Erythroblast (primary cell): ENCODE measurements around the gene RCN2.
A peak's percentile ranks its signal among the peaks of the same experiment; 100 is the strongest.
"Not testable (repeated sequence)": the region's sequence is repeated elsewhere in the genome, so short reads cannot be mapped to it uniquely, and the experiment has no call there.

Experiments used
- DNase-seq, 2 experiments: peaks; one replicate each; lab custom pipeline; 2025; lab: John Stamatoyannopoulos, UW
- GATA1 ChIP-seq: IDR thresholded peaks from 2 replicates; pipeline ENCODE4 v1.6.1; 2011; ENCODE audit warnings: low read depth, mild to moderate bottlenecking, control low read depth, low read length, moderate library complexity
- POLR2A ChIP-seq: IDR thresholded peaks from 2 replicates; pipeline ENCODE4 v1.6.1; 2011; ENCODE audit warnings: mild to moderate bottlenecking, low read length

Gene RCN2

GRCh38 chr15:76931397-76932134 is at the start of gene RCN2:
Gene RCN2 (plus strand): TSS chr15:76931749. CDS start chr15:76931842, 93 bp downstream.
- TF ChIP-seq GATA1 (no peak), POLR2A (peak; percentile 94)
- DNase-seq, result peak; percentile 94 to 96

GRCh38 chr15:76885212-76885611 is 46.3 kb upstream of the RCN2 start:
- TF ChIP-seq POLR2A (no peak), GATA1 (no peak)
- DNase-seq, result no peak

GRCh38 chr15:76887280-76888141 is 44.0 kb upstream of the RCN2 start:
- not testable (repeated sequence) for DNase-seq

- not testable (repeated sequence) for DNase-seq
Measured at GRCh38 chr15:76892836-76893235, 38.7 kb upstream of the RCN2 start.

- no peak for DNase-seq
- TF ChIP-seq GATA1 (no peak), POLR2A (no peak)
Measured at GRCh38 chr15:76894174-76894573, 37.4 kb upstream of the RCN2 start.

GRCh38 chr15:76898102-76898501 is 33.4 kb upstream of the RCN2 start:
- no peak for DNase-seq
- TF ChIP-seq POLR2A, result no peak

- not testable (repeated sequence) for DNase-seq
Measured at GRCh38 chr15:76899176-76899930, 32.2 kb upstream of the RCN2 start.

GRCh38 chr15:76899931-76900310 is 31.6 kb upstream of the RCN2 start:
- not testable (repeated sequence) for DNase-seq

GRCh38 chr15:76901965-76902364 is 29.6 kb upstream of the RCN2 start:
- TF ChIP-seq POLR2A (no peak), GATA1 (no peak)
- DNase-seq, result no peak

- TF ChIP-seq POLR2A (no peak), GATA1 (no peak)
- peak; percentile 15 to 19 for DNase-seq
Measured at GRCh38 chr15:76903251-76903681, 28.3 kb upstream of the RCN2 start.

- peak in 1 of 2 experiments; percentile 2 for DNase-seq
- TF ChIP-seq GATA1 (no peak), POLR2A (no peak)
Measured at GRCh38 chr15:76904461-76905012, 27.0 kb upstream of the RCN2 start.

- TF ChIP-seq POLR2A (no peak), GATA1 (no peak)
- peak; percentile 79 to 81 for DNase-seq
Measured at GRCh38 chr15:76905013-76905839, 26.3 kb upstream of the RCN2 start, which contains the start of gene SCAPER. Gene SCAPER (minus strand): TSS chr15:76905340. CDS start chr15:76883817, 21,523 bp downstream.

GRCh38 chr15:76905855-76906254 is 25.7 kb upstream of the RCN2 start:
- TF ChIP-seq GATA1, result no peak
- no peak for TF ChIP-seq POLR2A
- no peak for DNase-seq
